H1 (cell line): ENCODE results near the gene SH3GL2.

Source experiments
- BCL11A ChIP-seq, 2 experiments: IDR thresholded peaks; one replicate each; pipeline ENCODE4 v1.6.1; 2011; ENCODE audit warnings: low read depth in 2 of 2, low read length in 2 of 2, mild to moderate bottlenecking in 2 of 2
- CBX5 ChIP-seq: fragments of 300-800, 300-1000 bp; sonication (generic); IDR thresholded peaks from 2 replicates; pipeline ENCODE4 v1.7.1; 2016; ENCODE audit warnings: antibody characterized with exemption, low read length, low read depth
- EZH2 ChIP-seq: fragments of 200-600 bp; sonication (generic); IDR thresholded peaks from 2 replicates; pipeline ENCODE4 v1.7.1; 2012; ENCODE audit warnings: low read depth, mild to moderate bottlenecking, moderate library complexity, low read length, inconsistent platforms; ENCODE audit not compliant: severe bottlenecking
- HDAC6 ChIP-seq: IDR thresholded peaks from one replicate; pipeline ENCODE4 v1.7.1; 2012; ENCODE audit warnings: low read depth, mild to moderate bottlenecking, inconsistent platforms, low read length, moderate library complexity
- KDM5A ChIP-seq: fragments of 200-600 bp; IDR thresholded peaks from 2 replicates; pipeline ENCODE4 v1.7.1; 2012; ENCODE audit warnings: mild to moderate bottlenecking, low read length, inconsistent platforms, mixed read lengths
- POLR2A ChIP-seq, 2 experiments: IDR thresholded peaks; 1 replicate in 1 of 2; 2 replicates in 1 of 2; pipeline ENCODE4 v1.6.1; 2011; ENCODE audit warnings: low read depth in 2 of 2, low read length in 2 of 2, mild to moderate bottlenecking in 2 of 2; ENCODE audit errors: control extremely low read depth in 1 of 2
- POLR2AphosphoS5 ChIP-seq: IDR thresholded peaks from 2 replicates; pipeline ENCODE4 v1.6.1; 2011; ENCODE audit warnings: low read depth, low read length
- SP2 ChIP-seq: IDR thresholded peaks from 2 replicates; pipeline ENCODE4 v1.6.1; 2012; ENCODE audit warnings: mild to moderate bottlenecking, low read length, inconsistent platforms
- TF ChIP-seq, protein P1 (sequence below), 3 experiments: IDR thresholded peaks; 1 replicate in 2 of 3; 2 replicates in 1 of 3; pipeline versions ENCODE4 v1.5.1 to v1.6.1; 2011; ENCODE audit warnings: low read length in 3 of 3, mild to moderate bottlenecking in 3 of 3, inconsistent platforms in 2 of 3, low read depth in 1 of 3, moderate library complexity in 1 of 3; ENCODE audit not compliant: insufficient read depth in 1 of 3; ENCODE audit errors: control extremely low read depth in 1 of 3
- TF ChIP-seq, protein P2 (sequence below): IDR thresholded peaks from 2 replicates; pipeline ENCODE4 v1.6.1; 2011; ENCODE audit warnings: low read depth, mild to moderate bottlenecking, low read length; ENCODE audit not compliant: insufficient read depth
- TF ChIP-seq, protein P3 (sequence below): IDR thresholded peaks from 2 replicates; pipeline ENCODE4 v1.6.1; 2011; ENCODE audit warnings: low read length, improper control_type of control experiment
- TF ChIP-seq, protein P4 (sequence below): IDR thresholded peaks from 2 replicates; pipeline ENCODE4 v1.6.1; 2012; ENCODE audit warnings: inconsistent platforms

DNA sequence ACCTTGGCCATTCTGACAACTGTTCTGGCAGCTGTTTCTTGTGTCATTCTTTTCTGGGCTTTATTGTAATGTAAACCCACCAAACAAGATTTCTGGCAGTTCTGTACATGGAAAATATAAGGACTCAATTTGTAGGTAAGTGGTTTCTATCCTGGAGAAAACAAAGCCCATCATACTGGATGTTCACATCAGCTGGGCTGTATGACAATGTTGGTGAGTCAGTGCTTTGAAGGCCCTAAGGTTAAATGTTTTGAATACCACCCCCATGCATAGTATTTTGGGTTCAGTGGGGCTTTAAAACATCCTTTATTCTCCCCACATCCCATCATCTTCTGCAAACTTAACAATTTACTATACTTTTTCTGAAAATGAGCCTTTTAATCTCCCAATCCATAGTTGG is 52.5 kb downstream of the SH3GL2 start:
- TF ChIP-seq, protein P1, sequence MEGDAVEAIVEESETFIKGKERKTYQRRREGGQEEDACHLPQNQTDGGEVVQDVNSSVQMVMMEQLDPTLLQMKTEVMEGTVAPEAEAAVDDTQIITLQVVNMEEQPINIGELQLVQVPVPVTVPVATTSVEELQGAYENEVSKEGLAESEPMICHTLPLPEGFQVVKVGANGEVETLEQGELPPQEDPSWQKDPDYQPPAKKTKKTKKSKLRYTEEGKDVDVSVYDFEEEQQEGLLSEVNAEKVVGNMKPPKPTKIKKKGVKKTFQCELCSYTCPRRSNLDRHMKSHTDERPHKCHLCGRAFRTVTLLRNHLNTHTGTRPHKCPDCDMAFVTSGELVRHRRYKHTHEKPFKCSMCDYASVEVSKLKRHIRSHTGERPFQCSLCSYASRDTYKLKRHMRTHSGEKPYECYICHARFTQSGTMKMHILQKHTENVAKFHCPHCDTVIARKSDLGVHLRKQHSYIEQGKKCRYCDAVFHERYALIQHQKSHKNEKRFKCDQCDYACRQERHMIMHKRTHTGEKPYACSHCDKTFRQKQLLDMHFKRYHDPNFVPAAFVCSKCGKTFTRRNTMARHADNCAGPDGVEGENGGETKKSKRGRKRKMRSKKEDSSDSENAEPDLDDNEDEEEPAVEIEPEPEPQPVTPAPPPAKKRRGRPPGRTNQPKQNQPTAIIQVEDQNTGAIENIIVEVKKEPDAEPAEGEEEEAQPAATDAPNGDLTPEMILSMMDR (IDR thresholded peaks at IDR 0.05; ENCODE audit: control extremely low read depth in 1 of 3, insufficient read depth in 1 of 3, low read depth in 1 of 3, low read length in 3 of 3): no peak
- TF ChIP-seq SP2 (no peak), CBX5 (no peak), BCL11A (IDR thresholded peaks at IDR 0.05; ENCODE audit: low read depth in 2 of 2, low read length in 2 of 2) (no peak), EZH2 (no peak), KDM5A (no peak), POLR2A (IDR thresholded peaks at IDR 0.05; ENCODE audit: control extremely low read depth in 1 of 2, low read depth in 2 of 2, low read length in 2 of 2) (no peak), POLR2AphosphoS5 (no peak), HDAC6 (no peak)
- TF ChIP-seq, protein P2, sequence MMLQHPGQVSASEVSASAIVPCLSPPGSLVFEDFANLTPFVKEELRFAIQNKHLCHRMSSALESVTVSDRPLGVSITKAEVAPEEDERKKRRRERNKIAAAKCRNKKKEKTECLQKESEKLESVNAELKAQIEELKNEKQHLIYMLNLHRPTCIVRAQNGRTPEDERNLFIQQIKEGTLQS: no peak
- TF ChIP-seq, protein P3, sequence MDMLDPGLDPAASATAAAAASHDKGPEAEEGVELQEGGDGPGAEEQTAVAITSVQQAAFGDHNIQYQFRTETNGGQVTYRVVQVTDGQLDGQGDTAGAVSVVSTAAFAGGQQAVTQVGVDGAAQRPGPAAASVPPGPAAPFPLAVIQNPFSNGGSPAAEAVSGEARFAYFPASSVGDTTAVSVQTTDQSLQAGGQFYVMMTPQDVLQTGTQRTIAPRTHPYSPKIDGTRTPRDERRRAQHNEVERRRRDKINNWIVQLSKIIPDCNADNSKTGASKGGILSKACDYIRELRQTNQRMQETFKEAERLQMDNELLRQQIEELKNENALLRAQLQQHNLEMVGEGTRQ: no peak
- TF ChIP-seq, protein P4, sequence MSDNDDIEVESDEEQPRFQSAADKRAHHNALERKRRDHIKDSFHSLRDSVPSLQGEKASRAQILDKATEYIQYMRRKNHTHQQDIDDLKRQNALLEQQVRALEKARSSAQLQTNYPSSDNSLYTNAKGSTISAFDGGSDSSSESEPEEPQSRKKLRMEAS: no peak
